Measurements from ENCODE around the gene ADCYAP1R1. TPM values are rescaled to one million over a fixed set of nuclear protein-coding genes. Genes with fewer than 3 reads are reported as not detected.

ADCYAP1R1 gene
- total RNA-seq, 1 donor from 2014 or later = not detected

GRCh38 chr7:31087351-31087750 is 35.2 kb downstream of the ADCYAP1R1 start:
- no peak for DNase-seq (ENCODE audit: low read depth)

GRCh38 chr7:31091924-31092434 is 39.9 kb downstream of the ADCYAP1R1 start:
- no peak for DNase-seq (ENCODE audit: low read depth)

- DNase-seq (ENCODE audit: low read depth) = no peak
Observed at GRCh38 chr7:31092606-31093005, 40.5 kb downstream of the ADCYAP1R1 start.

DNA sequence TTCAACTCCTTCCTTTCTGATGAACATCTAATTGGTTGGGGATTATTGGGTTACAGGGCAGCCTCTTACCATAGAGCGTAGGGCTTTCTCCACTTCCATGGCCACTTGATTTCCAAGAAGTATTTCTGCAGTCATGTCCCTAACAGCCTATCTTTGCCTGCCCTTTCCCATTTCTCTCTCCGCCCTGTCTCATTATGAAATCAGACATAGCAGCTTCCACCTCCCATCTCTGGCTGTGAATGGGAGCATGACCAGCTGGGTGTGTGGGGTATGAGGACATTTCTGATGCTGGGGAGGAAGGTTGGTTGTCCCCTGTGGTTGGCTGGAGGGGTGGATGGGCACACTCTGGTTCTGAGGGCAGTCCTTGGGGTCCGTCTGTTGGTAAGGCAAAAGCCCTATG is 41.2 kb downstream of the ADCYAP1R1 start:
- no peak for DNase-seq (ENCODE audit: low read depth)

- no peak for DNase-seq (ENCODE audit: low read depth)
Observed at GRCh38 chr7:31094271-31094670, 42.2 kb downstream of the ADCYAP1R1 start.

- DNase-seq (ENCODE audit: low read depth) = no peak
Observed at GRCh38 chr7:31095286-31096197, 43.4 kb downstream of the ADCYAP1R1 start.

DNA sequence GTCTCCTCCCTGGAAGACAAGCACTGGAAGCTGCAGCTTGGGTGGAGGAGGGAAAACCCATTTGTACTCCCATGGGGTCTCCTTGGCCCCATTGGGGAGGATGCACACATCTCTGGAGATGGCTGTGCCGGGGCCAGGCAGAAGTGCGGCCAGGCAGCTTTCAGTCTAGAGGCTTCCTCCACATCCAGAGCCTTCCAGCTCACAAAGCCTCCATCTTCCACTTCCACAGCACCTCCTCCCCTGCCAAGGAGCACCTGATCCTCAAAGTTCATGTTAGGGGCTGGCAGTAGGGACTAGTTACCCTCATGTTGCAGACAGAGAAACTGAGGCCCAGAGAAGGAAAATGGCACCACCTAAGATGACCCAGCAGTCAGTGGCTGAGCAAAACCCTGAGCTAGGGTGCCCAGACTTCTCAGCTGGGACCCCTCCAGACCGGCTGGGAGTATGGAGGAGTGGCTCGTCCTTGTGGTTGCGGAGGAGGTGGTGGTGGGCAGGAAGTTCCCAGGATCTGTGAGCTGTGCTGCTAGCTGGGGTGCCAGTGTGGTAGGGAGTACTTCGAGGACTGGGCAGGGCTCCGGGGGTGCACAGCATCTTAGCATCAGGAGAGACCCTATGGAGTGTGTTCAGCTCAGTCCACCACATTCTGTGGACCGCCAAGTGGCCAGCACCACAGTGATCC is 44.2 kb downstream of the ADCYAP1R1 start:
- no peak for DNase-seq (ENCODE audit: low read depth)

- no peak for DNase-seq (ENCODE audit: low read depth)
Observed at GRCh38 chr7:31096877-31097258, 44.8 kb downstream of the ADCYAP1R1 start.

- DNase-seq (ENCODE audit: low read depth) = no peak
Observed at GRCh38 chr7:31098642-31099360, 46.7 kb downstream of the ADCYAP1R1 start.

DNA sequence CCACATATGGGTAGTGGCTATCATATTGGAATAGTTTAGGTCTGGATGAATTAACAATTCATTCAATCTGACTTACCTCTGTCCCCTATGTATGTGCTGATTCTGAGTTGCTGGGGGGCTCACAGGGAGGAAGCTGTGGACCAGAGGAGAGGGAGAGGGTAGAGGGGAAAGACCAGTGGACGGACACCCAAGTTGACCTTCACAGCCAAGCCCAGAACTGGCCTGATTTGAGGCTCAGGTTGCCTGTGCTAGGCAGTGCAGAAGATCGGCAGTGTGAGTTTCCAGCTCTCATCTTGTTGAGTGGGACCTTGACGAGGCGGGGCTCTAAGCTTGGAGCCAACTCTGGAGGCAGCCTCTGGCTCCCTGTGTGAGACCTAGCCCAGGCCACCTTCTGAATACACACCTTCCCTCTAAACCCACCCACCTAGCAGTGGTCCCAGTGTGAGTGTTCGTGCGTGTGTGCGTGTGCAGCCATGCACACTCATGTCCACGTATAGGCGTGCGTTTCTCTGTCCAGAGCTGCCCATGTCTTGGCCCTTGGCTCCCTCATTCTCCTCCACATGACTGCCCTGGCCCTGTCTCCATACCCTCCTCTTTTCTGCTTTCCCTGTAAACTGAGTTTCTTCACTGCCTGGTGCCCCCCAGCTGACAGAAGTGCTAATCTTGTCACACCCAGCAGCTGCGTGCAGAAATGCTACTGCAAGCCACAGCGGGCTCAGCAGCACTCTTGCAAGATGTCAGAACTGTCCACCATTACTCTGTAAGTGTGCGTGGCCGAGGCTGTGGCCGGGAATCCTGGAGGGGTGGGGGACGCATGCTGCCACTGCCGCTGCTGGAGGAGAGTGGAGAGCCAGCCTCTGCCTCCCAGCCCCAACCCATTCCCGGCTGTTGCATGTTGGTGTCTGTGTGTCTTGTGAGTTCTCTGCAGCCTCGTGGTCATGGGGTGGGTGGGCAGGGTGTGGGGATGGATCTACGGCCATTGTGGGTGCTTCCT is 47.6 kb downstream of the ADCYAP1R1 start:
- DNase-seq (ENCODE audit: low read depth) = no peak

GRCh38 chr7:31100445-31100844 is 48.3 kb downstream of the ADCYAP1R1 start:
- no peak for DNase-seq (ENCODE audit: low read depth)

- DNase-seq (ENCODE audit: low read depth) = no peak
Observed at GRCh38 chr7:31100871-31101270, 48.8 kb downstream of the ADCYAP1R1 start.

- DNase-seq (ENCODE audit: low read depth) = no peak
Observed at GRCh38 chr7:31101544-31101943, 49.4 kb downstream of the ADCYAP1R1 start.

DNA sequence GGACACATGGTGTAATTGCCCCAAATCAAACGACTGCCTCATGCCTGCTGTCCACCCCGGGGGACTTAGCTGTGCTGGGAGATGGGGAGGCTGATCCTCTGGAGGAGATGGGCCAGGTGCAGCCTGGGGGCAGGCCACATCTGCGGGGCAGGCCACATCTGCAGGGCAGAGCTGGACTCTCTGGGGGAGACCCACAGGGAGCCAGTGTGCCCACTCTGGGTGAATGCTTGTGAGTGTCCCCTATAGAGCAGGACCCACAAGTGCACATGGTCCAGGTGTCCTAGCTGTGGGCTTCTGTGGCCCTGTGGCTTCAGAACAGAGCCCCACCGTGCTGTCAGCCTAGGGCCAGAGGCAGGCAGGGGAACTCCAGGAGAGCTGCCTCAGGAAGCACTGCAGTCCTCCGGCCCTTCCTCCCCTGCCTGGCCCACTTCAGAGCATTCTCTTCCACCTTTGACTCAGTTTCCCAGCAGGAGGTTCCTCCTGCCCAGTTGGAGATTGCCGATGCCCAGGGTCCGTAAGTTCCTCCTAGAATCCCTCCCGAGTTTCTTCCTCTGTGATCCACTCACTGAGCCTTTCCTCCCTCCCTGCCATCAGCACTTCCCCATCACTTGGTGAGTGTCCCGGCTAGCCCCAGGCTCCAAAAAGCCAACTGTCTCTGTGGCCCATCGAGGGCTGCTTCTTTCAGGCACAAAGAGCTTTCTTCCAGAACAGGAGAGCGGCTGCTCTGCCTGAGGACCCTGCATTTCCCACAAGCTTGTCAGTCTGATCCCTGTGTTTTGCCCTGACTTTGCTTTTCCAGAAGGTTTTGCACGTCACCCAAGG is 50.3 kb downstream of the ADCYAP1R1 start:
- no peak for DNase-seq (ENCODE audit: low read depth)

DNA sequence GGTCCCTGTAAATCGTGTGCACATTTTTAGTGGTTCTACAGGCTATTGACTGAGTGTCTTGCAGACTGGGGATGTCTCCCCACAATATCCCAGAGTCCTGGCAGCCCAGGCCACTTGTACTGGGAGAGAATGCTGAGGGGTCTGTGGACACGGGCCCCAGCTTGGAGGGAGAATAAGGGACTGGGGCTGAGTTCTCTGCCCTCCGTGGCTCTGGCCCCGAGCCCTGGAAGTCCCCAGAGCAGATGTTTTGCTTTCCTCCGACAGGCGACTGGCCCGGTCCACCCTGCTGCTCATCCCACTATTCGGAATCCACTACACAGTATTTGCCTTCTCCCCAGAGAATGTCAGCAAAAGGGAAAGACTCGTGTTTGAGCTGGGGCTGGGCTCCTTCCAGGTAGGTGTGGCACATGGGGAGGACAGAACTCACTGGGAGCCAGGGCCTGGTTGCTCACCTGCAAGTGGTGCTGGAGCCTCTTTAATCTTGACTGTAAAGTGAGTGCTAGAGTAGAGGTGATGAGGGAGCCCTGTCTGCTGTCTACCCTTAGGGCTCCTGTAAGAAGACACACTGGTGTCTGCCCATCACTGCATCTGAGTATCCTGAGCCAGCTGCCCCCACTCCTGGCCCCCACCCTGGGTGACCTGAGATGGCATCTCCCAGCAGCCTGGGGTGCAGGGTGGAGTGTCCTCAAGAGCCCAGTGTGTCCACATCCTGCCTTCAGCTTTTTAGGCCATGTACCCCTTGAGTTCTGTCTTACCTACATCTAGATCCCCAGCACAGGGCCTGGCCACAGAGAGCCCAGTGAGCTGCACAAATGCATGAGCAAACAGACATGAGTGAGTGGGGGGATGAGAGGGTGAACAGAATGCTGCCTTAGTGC is 51.1 kb downstream of the ADCYAP1R1 start:
- DNase-seq (ENCODE audit: low read depth) = no peak

DNA sequence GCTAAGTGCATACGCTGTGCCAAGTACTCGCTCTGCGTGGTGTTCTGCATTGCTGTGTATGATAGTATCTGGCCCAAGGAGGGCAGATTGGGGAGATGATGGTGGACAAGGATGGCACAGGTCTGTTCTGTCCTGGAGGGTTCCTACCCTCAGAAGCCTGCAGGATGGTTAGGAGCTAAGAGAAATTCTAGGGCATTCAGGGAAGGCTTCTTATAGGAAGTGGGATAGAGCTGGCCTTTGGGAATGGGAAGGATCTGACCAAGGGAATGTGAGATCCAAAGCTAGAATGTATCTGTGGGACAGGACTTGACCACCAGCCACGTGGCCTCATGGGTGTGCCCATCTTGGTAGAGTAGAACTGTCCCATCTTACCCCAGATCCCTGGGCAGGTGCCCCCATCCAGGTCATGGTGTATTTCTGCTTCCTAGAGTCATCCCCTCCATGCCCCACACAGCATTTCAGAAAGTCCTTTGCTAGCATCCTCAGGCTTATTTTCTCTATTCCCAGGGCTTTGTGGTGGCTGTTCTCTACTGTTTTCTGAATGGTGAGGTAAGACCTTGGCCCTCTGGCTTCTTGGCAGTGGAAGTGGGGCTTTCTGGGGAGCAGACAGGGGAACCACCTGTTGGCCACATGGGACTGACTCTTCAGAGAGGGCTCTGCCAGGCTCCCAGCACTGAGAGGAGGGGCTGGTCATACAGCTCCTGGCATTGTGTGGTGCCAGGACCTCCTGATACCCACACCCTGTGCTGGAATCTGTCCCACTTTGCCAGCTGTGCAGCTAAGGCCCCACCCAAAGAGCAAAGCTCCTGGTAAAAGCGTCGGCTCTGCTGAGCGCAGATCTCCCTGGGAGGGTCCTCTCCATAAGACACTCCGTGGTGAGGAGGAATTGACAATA is 52.5 kb downstream of the ADCYAP1R1 start:
- no peak for DNase-seq (ENCODE audit: low read depth)

- no peak for DNase-seq (ENCODE audit: low read depth)
Observed at GRCh38 chr7:31105256-31105950, 53.3 kb downstream of the ADCYAP1R1 start.

Measured in renal cortical epithelial cell (primary cell).